HEK293 (cell line): ENCODE data around the gene CNOT6L.

Source experiments
- CTCF ChIP-seq: fragments of 450-650 bp; formaldehyde crosslinking; IDR thresholded peaks from 2 replicates; pipeline ENCODE4 v1.5.1; 2016; ENCODE audit warnings: missing biosample characterization, missing genetic modification characterization
- PATZ1 ChIP-seq: fragments of 450-650 bp; formaldehyde crosslinking; IDR thresholded peaks from 2 replicates; pipeline ENCODE4 v1.5.1; 2016; ENCODE audit warnings: missing biosample characterization, missing genetic modification characterization
- TCF7L2 ChIP-seq: IDR thresholded peaks from 2 replicates; pipeline ENCODE4 v1.6.1; 2011; ENCODE audit warnings: low read depth, mild to moderate bottlenecking, inconsistent platforms, low read length, moderate library complexity, borderline replicate concordance
- ZNF350 ChIP-seq: fragments of 450-650 bp; formaldehyde crosslinking; IDR thresholded peaks from 2 replicates; pipeline ENCODE4 v1.5.0; 2017; ENCODE audit warnings: missing biosample characterization, mild to moderate bottlenecking, missing genetic modification characterization
- ZNF521 ChIP-seq: fragments of 450-650 bp; formaldehyde crosslinking; IDR thresholded peaks from 2 replicates; pipeline ENCODE4 v1.5.1; 2017; ENCODE audit warnings: missing biosample characterization, mild to moderate bottlenecking, missing genetic modification characterization

GRCh38 chr4:77798385-77798784 is 20.8 kb downstream of the CNOT6L start:
- no peak for TF ChIP-seq TCF7L2
- TF ChIP-seq ZNF350 (tag by site-specific recombination), result no peak
- TF ChIP-seq CTCF (tag by site-specific recombination), result no peak
- no peak for TF ChIP-seq ZNF521 (tag by site-specific recombination)
- no peak for TF ChIP-seq PATZ1
